CD4-positive, alpha-beta T cell (primary cell): Measurements from ENCODE around the gene NKX1-2. TPM values are rescaled to one million over a fixed set of nuclear protein-coding genes. Genes with fewer than 3 reads are reported as not detected.

Source experiments
- ATAC-seq: fragments of 200-7000 bp; cut with Tn5 transposase; one replicate; pipeline ENCODE4 v1.10.0; 2022; ENCODE audit warnings: mild to moderate bottlenecking; ENCODE audit not compliant: poor library complexity
- CTCF ChIA-PET: fragments of 350-600 bp; sonication (Branson Sonifier 250); formaldehyde crosslinking; loops from one replicate; lab custom pipeline; 2021; ENCODE audit warnings: antibody characterized with exemption, inconsistent platforms; lab: Charles Lee
- POLR2A ChIA-PET: fragments of 350-600 bp; sonication (Branson Sonifier 250); formaldehyde crosslinking; loops from one replicate; lab custom pipeline; 2021; ENCODE audit warnings: antibody characterized with exemption, inconsistent platforms; lab: Charles Lee
- DNase-seq, 14 experiments: peaks; one replicate each; pipeline ENCODE4 v3.0.0-alpha.2; 2013 to 2020; ENCODE audit warnings: mixed read lengths in 2 of 14
- H3K27ac ChIP-seq, 2 donors: one replicate each; pipeline versions ENCODE4 v1.5.1 to v1.7.0; 2013; ENCODE audit warnings: low read length in 2 of 2, low read depth in 1 of 2, mild to moderate bottlenecking in 1 of 2
- H3K27me3 ChIP-seq, 2 experiments: 1 replicate in 1 of 2; 2 replicates in 1 of 2; pipeline versions ENCODE4 v1.6.1 to v1.7.0; 2013; ENCODE audit warnings: low read length in 2 of 2, control low read depth in 1 of 2, mild to moderate bottlenecking in 1 of 2, moderate library complexity in 1 of 2; ENCODE audit not compliant: insufficient read depth in 2 of 2, control insufficient read depth in 1 of 2
- H3K36me3 ChIP-seq: one replicate; pipeline ENCODE4 v1.6.1; 2013; ENCODE audit warnings: low read length, control low read depth; ENCODE audit not compliant: insufficient read depth
- H3K4me1 ChIP-seq: one replicate; pipeline ENCODE4 v1.6.1; 2013; ENCODE audit warnings: low read length, control low read depth; ENCODE audit not compliant: insufficient read depth
- H3K4me3 ChIP-seq: one replicate; pipeline ENCODE4 v1.5.1; 2013; ENCODE audit warnings: mild to moderate bottlenecking, low read length, moderate library complexity
- H3K9me3 ChIP-seq, 2 experiments: 1 replicate in 1 of 2; 2 replicates in 1 of 2; pipeline versions ENCODE4 v1.6.1 to v1.7.0; 2013; ENCODE audit warnings: low read length in 2 of 2, mild to moderate bottlenecking in 2 of 2, control low read depth in 1 of 2, moderate library complexity in 1 of 2; ENCODE audit not compliant: control insufficient read depth in 1 of 2, insufficient read depth in 1 of 2
- H3K27ac Mint-ChIP-seq: one replicate; pipeline ENCODE4 v1.8.0; 2020; ENCODE audit warnings: mixed read lengths
- H3K27me3 Mint-ChIP-seq: one replicate; pipeline ENCODE4 v1.8.0; 2021; ENCODE audit warnings: mixed read lengths
- H3K36me3 Mint-ChIP-seq: one replicate; pipeline ENCODE4 v1.8.0; 2021; ENCODE audit warnings: low read depth, mixed read lengths
- H3K4me1 Mint-ChIP-seq: one replicate; pipeline ENCODE4 v1.8.0; 2021; ENCODE audit warnings: low read depth, mixed read lengths
- H3K4me3 Mint-ChIP-seq: one replicate; pipeline ENCODE4 v1.8.0; 2020; ENCODE audit warnings: mild to moderate bottlenecking, mixed read lengths
- H3K9me3 Mint-ChIP-seq: one replicate; pipeline ENCODE4 v1.8.0; 2020; ENCODE audit warnings: mixed read lengths
- CTCF ChIP-seq: fragments of 200-600 bp; IDR thresholded peaks from one replicate; pipeline ENCODE4 v1.8.0; 2022; ENCODE audit warnings: antibody characterized with exemption, mild to moderate bottlenecking
- intact Hi-C, 2 experiments: fragments of 100-400 bp; cut with DNase I in 1 of 2; cut with micrococcal nuclease in 1 of 2; formaldehyde crosslinking; loops; one replicate each; pipeline versions ENCODE4 v1.15.1 to v1.9.0; 2023 to 2025; cut with DNase I, micrococcal nuclease
- total RNA-seq, 174 experiments: library from RNA in 2 of 174; stranded (reverse) in 2 of 174; gene quantifications; one replicate each; pipeline ENCODE4 v1.2.3 and lab custom pipeline; 2021 to 2026

NKX1-2 gene
- total RNA-seq, 2 experiments from 2014 or later = not detected

- H3K27me3 ChIP-seq = peaks cover 22 to 30% of the 10 kb centered on the region in 2 experiments
- H3K4me3 ChIP-seq = no peak overlapping the region
- no peaks in the 10 kb centered on the region for H3K36me3 ChIP-seq
- H3K27ac ChIP-seq = no peak overlapping the region
- ATAC-seq (no peak), DNase-seq (no peak)
- no peaks in the 10 kb centered on the region for H3K9me3 Mint-ChIP-seq
- peaks cover 13% of the 10 kb centered on the region for H3K4me1 ChIP-seq
- H3K27me3 Mint-ChIP-seq = peaks cover 42% of the 10 kb centered on the region
- ChIA-PET CTCF (no interaction called here), POLR2A (no interaction called here)
- intact Hi-C loops = no loop called here
- no peak for TF ChIP-seq CTCF
- H3K4me3 Mint-ChIP-seq = no peak overlapping the region
- H3K4me1 Mint-ChIP-seq = peaks cover 5% of the 10 kb centered on the region
- no peaks in the 10 kb centered on the region for H3K9me3 ChIP-seq
- no peaks in the 10 kb centered on the region for H3K36me3 Mint-ChIP-seq
- no peak overlapping the region for H3K27ac Mint-ChIP-seq
These were observed 8.6 kb upstream of the NKX1-2 start for GRCh38 chr10:124458473-124458872.

- no peak for ATAC-seq
- POLR2A ChIA-PET = no interaction called here
- CTCF ChIA-PET = no interaction called here
- no peaks in the 10 kb centered on the region for H3K36me3 Mint-ChIP-seq
- no peaks in the 10 kb centered on the region for H3K9me3 Mint-ChIP-seq
- Histone ChIP-seq H3K4me1 (peaks cover 2% of the 10 kb centered on the region), H3K27ac (no peak overlapping the region), H3K27me3 (peaks cover 45 to 53% of the 10 kb centered on the region in 2 experiments), H3K4me3 (no peak overlapping the region), H3K36me3 (no peaks in the 10 kb centered on the region), H3K9me3 (no peaks in the 10 kb centered on the region)
- H3K27ac Mint-ChIP-seq = no peak overlapping the region
- intact Hi-C loops = no loop called here
- H3K27me3 Mint-ChIP-seq = peaks cover 68% of the 10 kb centered on the region
- peaks cover 2% of the 10 kb centered on the region for H3K4me1 Mint-ChIP-seq
- no peak for TF ChIP-seq CTCF
- DNase-seq = no peak
- no peak overlapping the region for H3K4me3 Mint-ChIP-seq
These were observed 5.6 kb upstream of the NKX1-2 start for GRCh38 chr10:124455441-124455840.

GRCh38 chr10:124453960-124454610 is 4.2 kb upstream of the NKX1-2 start:
- no peaks in the 10 kb centered on the region for H3K36me3 ChIP-seq
- H3K4me3 Mint-ChIP-seq = no peak overlapping the region
- peaks cover 77% of the 10 kb centered on the region for H3K27me3 Mint-ChIP-seq
- intact Hi-C loops = no loop called here
- ChIA-PET CTCF (interaction anchor here (0.7 kb wide), 1 partner anchor 12 kb away, joined by 4 read pairs; no protein-coding TSS in a partner anchor), POLR2A (no interaction called here)
- DNase-seq = no peak
- peaks cover 0 to 6% of the 10 kb centered on the region in 2 experiments for H3K9me3 ChIP-seq
- no peak for TF ChIP-seq CTCF
- H3K27ac Mint-ChIP-seq = no peak overlapping the region
- peaks cover 13% of the 10 kb centered on the region for H3K4me1 ChIP-seq
- H3K4me1 Mint-ChIP-seq = peaks cover 11% of the 10 kb centered on the region
- H3K36me3 Mint-ChIP-seq = no peaks in the 10 kb centered on the region
- H3K9me3 Mint-ChIP-seq = no peaks in the 10 kb centered on the region
- H3K4me3 ChIP-seq = no peak overlapping the region
- H3K27ac ChIP-seq = no peak overlapping the region
- H3K27me3 ChIP-seq = peaks cover 57 to 61% of the 10 kb centered on the region in 2 experiments
- ATAC-seq = no peak
